HL-60 (cell line): ENCODE measurements around the gene PDK2.

Experiments
- DNase-seq, 2 experiments: peaks; one replicate each; pipeline ENCODE4 v3.0.0-alpha.2; 2010 to 2020; ENCODE audit warnings: low read depth in 1 of 2, low spot score in 1 of 2
- H3K27ac ChIP-seq: fragments of 250-450 bp; sonication (Bioruptor Pico); replicated peaks from 2 replicates; pipeline ENCODE4 v1.5.1; 2020; ENCODE audit warnings: mild to moderate bottlenecking, moderate library complexity
- H3K27me3 ChIP-seq: fragments of 250-450 bp; sonication (Bioruptor Pico); 2 replicates; pipeline ENCODE4 v1.5.1; 2021; ENCODE audit warnings: mild to moderate bottlenecking, moderate library complexity; ENCODE audit not compliant: insufficient read depth, poor library complexity, severe bottlenecking
- H3K4me3 ChIP-seq: replicated peaks from 2 replicates; pipeline ENCODE4 v1.5.1; 2011; ENCODE audit warnings: mild to moderate bottlenecking, control low read depth, low read length; ENCODE audit not compliant: insufficient read depth
- CTCF ChIP-seq: IDR thresholded peaks from one replicate; pipeline ENCODE4 v1.5.1; 2011; ENCODE audit warnings: low read length, control low read depth, inconsistent platforms; ENCODE audit not compliant: insufficient read depth
- GABPA ChIP-seq: IDR thresholded peaks from 2 replicates; pipeline ENCODE4 v1.6.1; 2012; ENCODE audit warnings: low read depth
- POLR2AphosphoS5 ChIP-seq: IDR thresholded peaks from 2 replicates; pipeline ENCODE4 v1.6.1; 2012; ENCODE audit warnings: low read depth
- REST ChIP-seq: IDR thresholded peaks from 2 replicates; pipeline ENCODE4 v1.6.1; 2012; ENCODE audit warnings: low read depth; ENCODE audit not compliant: insufficient replicate concordance
- SPI1 ChIP-seq: IDR thresholded peaks from 2 replicates; pipeline ENCODE4 v1.6.1; 2012; ENCODE audit warnings: low read depth, mild to moderate bottlenecking, borderline replicate concordance

The PDK2 gene

GRCh38 chr17:50132104-50132794 is 37.1 kb downstream of the PDK2 start:
- Histone ChIP-seq H3K4me3 (no peak overlapping the region), H3K27ac (no peak overlapping the region), H3K27me3 (peaks cover 27% of the 10 kb centered on the region)
- TF ChIP-seq SPI1 (no peak), CTCF (no peak)
- DNase-seq = no peak

- H3K4me3 ChIP-seq = no peak overlapping the region
- TF ChIP-seq CTCF = no peak
- no peak for TF ChIP-seq REST
- TF ChIP-seq POLR2AphosphoS5 = no peak; the same call in 1 of the 2 replicates
- no peak for TF ChIP-seq SPI1
- TF ChIP-seq GABPA = no peak
- no peak overlapping the region for H3K27ac ChIP-seq
- DNase-seq = no peak
- peaks cover 23% of the 10 kb centered on the region for H3K27me3 ChIP-seq
Observed at GRCh38 chr17:50133028-50133768, 38.0 kb downstream of the PDK2 start.

GRCh38 chr17:50133769-50134099 is 38.6 kb downstream of the PDK2 start:
- H3K4me3 ChIP-seq = no peak overlapping the region
- DNase-seq = no peak
- TF ChIP-seq POLR2AphosphoS5 (no peak), REST (no peak), CTCF (no peak), SPI1 (no peak), GABPA (no peak)
- no peak overlapping the region for H3K27ac ChIP-seq
- peaks cover 19% of the 10 kb centered on the region for H3K27me3 ChIP-seq
